HEK293T (cell line): ENCODE results near the gene DNAH8.

Source experiments
- CTBP1 ChIP-seq: fragments of 450-650 bp; IDR thresholded peaks from 2 replicates; pipeline ENCODE4 v1.6.1; 2016; ENCODE audit warnings: borderline replicate concordance
- FOXA1 ChIP-seq: fragments of 450-650 bp; IDR thresholded peaks from 2 replicates; pipeline ENCODE4 v1.6.1; 2016; ENCODE audit warnings: mild to moderate bottlenecking
- FOXK2 ChIP-seq: fragments of 450-650 bp; IDR thresholded peaks from 2 replicates; pipeline ENCODE4 v1.6.1; 2016; ENCODE audit warnings: mild to moderate bottlenecking
- PKNOX1 ChIP-seq: fragments of 450-650 bp; IDR thresholded peaks from 2 replicates; pipeline ENCODE4 v1.6.1; 2016
- SP1 ChIP-seq: fragments of 450-650 bp; IDR thresholded peaks from 2 replicates; pipeline ENCODE4 v1.6.1; 2017
- SUZ12 ChIP-seq: fragments of 450-650 bp; IDR thresholded peaks from 2 replicates; pipeline ENCODE4 v1.6.1; 2016; ENCODE audit warnings: mild to moderate bottlenecking

- TF ChIP-seq FOXA1 (no peak), SUZ12 (no peak), FOXK2 (no peak), PKNOX1 (no peak), CTBP1 (no peak), SP1 (no peak)
These were observed 28.1 kb upstream of the DNAH8 start for GRCh38 chr6:38687043-38687353.
